HG02588 (cell line): ENCODE data around the gene ODAD3.
"Not testable (repeated sequence)": the region's sequence is repeated elsewhere in the genome, so short reads cannot be mapped to it uniquely, and the experiment has no call there.

Source experiments
- ATAC-seq: cut with Tn5 transposase; IDR thresholded peaks from one replicate; pipeline ENCODE4 v1.9.1; 2021; ENCODE audit warnings: mild to moderate bottlenecking, moderate library complexity; ENCODE audit not compliant: unreplicated experiment

ODAD3 gene

GRCh38 chr19:11445141-11445540, 10.2 kb upstream of the ODAD3 start:
- no peak for ATAC-seq

- ATAC-seq = no peak
Observed at GRCh38 chr19:11444059-11444458, 9.1 kb upstream of the ODAD3 start.

- no peak for ATAC-seq
Observed at GRCh38 chr19:11437955-11438354, 3.0 kb upstream of the ODAD3 start.

GRCh38 chr19:11435833-11436313, 952 bp upstream of the ODAD3 start:
- no peak for ATAC-seq

GRCh38 chr19:11434703-11435056, 241 bp downstream of the ODAD3 start:
- no peak for ATAC-seq

DNA sequence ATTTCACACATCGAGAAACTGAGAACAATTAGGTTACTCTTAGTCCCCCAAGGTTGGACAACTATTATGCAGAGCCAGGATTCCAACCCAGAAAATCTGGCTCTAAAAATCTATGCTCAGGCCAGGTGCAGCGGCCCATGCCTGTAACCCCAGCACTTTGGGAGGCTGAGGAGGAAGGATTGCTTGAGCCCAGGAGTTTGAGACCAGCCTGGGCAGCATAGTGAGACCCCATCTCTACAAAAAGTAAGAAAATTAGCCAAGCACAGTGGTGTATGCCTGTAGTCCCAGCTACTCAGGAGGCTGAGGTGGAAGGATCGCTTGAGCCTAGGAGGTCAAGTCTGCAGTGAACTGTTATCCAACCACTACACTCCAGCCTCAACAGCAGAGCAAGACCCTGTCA, 1.4 kb downstream of the ODAD3 start:
- ATAC-seq = not testable (repeated sequence)

- ATAC-seq = no peak
Observed at GRCh38 chr19:11426656-11427055, 8.3 kb downstream of the ODAD3 start.

DNA sequence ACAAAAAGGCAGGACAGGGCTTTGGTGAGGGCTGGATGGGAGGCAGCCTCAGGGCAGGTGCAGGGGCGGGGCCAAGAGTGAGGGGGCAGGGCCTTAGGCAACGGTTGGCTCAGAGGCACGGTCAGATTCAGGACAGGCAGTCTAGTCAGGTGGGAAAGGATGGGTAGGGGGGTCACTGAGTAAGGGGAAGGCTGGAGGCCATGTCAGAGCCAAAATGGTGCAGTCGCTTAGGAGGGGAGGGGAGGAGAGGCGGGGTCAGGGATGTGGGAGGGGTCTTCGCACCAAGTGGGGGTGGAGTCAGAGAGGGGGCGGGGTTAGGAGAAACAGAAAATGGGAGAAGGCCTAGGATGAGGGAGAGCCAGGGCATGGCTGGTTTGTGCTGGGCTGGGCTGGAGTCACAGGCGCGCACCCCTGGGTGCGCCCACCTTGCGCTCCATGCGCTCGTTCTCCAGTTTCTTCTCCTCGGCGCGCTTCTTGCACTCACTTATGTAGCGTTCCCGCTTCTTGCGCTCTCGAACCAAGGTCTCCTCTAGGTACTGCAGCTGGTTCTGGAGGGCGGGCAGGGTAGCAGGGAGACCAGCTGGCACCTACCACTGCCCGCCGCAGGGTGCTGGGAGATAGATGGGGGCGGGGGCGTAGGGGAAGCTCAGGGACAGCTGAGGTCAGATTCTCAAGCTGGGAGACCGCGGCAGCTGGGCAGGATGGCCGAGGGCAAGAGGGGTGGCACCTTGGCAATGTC, 9.0 kb downstream of the ODAD3 start:
- no peak for ATAC-seq

DNA sequence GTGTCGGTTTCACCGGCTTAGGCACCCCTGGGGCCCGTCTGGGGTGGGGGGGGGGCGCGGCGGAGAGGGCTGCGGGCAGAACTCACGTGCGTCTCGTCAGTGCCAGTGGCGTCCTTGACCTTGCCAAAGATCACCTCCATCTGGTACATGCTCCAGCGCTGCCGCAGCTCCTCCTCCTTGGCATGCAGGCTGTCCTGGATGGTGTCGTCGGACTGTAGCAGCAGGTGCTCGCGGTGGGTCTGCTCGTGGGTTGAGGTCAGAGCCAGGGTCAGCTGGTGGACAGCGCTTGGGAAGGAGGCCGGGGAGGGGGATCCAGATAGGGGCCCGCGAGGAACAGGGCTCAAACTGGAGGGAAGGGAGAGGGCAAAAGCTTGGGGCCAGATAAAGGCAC, 11.1 kb downstream of the ODAD3 start:
- no peak for ATAC-seq

DNA sequence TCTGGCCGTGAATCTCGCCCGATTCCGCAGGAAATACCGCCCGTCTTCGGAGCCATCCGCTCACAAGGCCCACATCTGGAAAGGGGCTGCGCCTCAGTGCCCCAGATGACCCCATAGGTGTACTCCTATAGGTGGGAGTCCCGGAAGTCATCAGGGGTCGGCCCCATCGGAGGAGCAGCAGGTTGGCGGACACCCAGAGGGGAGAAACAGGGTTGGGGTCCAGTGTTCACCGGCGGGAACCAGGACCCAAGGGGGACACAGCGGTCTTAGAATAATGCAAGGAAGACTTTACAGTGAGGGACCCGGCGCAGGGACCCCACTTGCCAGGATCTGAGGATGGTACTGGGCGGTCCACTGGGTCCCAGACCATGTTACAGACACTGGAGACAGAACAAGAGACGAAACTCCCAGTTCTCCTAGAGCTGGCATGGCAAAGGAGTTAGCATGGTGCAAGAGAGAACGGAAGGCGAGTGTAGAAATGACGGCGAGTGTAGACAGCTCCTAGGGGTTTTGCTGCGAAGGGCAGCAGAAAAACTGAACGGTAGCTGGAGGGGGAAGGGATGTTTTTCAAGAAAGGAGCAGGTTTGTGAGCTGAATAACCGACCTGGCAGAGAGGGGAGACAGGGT, 11.6 kb downstream of the ODAD3 start:
- no peak for ATAC-seq

DNA sequence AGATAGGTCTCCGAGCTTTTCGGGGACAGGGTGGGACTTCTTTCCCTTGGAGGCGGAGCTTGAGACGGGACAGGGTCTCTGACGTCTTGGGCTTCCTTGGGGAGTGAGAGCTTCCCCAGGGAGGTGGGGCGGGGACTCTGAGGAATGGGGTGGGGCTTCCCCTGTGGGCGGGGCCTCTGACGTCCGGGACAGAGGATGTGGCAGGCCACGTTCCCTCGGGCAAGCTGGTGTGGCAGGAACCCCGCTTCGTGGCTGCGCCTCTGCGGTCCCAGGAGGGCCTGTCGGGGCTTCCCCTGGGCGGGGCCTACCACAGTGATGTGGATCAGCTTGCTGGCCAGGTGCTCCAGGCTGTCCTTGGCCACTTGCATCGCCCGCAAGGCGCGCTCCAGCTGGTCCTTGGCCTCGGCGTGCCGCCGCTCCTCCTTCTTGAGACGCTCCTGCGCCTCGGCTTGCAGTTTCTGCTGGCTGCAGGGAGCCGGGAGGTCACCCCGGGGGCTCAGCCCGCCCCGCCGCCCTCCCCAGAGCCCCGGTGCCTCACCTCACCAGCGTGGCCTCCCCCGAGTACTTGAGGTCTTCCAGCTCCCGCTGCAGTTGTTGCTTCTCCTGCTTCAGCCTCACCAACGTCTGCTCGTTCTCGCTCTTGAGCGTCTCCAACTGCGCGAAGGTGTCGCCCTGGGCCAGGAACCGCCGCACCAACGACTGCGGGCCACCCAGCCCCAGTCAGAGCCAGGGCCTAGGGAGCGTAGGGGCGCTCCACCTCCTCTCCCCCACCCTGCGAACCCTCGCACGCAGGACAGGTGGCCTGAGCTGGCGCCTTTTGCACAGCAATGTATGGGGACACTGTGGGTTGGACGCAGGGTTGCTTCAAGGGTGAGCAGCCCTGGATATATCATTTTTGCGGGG, 12.5 kb downstream of the ODAD3 start:
- ATAC-seq = peak; percentile 53

- ATAC-seq = no peak
Observed at GRCh38 chr19:11421371-11422098, 13.4 kb downstream of the ODAD3 start.

DNA sequence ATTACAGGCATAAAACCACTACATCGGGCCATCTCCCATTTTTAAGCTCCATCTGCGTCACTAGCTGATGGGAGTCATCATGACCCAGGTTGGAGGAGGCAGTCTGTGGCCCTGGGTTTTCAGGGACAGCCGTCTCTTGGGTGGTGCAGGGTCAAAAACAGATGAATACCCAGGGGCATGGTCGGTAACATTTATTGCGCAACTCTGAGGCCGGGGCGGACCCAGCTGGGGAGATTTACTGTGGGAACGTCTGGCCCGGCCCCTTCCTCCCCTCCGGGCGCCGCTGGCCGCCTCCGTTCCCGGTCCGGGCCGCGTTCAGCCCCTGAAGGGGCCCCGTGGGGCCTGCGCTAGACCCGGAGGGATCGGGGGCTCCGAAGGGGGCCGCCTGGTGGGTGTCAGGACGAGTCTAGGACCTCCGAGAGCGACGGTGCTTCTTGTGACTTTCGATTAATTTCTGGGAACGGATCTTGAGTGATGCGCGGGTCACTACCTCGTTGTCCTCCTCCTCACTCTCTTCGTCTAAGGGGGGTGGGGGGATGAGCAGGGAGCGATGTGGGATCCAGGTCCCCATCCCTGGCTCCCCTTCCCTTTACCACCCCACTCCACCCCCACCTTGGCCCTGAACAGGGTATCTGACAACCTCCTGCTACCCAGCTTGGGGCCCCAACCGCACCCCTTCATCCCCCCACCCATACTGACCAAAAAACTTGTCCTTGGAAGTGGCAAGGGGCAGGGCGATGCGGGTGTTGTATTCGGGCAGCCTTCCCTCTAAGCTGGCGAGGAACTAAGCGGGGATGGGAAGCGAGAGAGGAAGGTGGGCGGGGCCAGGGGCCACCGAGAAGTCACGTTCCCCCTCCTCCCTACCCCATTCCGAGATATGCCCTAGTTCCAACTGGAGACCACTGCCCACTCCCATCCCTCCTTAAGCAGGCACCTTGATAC, 14.2 kb downstream of the ODAD3 start:
- no peak for ATAC-seq

DNA sequence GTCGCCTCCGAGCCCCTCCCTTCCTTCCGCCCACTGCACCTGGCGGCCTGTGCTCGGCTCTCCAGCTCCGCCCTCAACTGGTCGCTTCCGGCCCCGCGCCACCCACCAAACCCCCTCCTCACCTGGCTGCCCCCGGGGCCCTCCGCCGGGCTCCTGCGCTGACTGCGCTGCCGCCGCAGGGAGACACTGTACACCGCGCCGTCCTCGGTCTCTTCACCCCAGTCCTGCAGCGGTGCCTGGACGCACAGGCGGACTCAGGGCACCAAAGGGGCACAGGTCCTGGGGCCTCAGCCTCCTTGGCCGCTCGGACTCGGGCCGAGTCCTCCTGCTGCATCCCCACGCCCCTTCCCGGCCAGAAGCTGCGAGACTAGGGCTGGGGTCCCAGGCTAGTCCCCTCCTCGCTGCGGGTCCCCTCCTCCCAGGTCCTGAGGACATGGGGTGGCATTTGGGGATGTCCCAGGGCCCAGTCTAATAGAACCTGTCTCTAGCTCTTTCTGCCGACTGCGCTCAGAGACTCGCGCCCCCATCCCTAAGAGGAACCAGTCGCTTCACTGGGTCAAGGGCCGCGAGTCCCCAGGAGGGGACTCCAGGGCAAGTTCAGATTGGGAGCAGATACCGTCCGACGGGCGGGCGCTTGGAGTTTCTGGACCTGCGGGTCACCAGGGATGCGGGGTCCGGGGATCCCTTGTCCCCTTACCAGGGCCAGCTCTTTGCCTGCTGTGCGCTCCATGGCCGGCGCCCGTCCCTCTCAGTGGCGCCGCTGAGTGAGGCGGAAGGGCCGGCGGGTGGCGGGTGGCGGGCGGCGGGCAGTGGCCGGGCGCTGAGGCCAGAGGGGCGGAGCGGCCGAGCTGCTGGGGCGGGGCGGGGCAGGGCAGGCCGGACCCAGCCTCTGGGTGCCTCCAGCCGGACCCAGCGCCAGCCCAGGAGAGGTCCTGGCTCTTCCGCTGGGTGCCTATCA, 16.1 kb downstream of the ODAD3 start, which contains the start of gene RGL3:
RGL3 (minus strand) TSS at position 766 of the 958 bp plus-strand sequence; CDS start at position 730, 36 bp downstream.
- no peak for ATAC-seq

DNA sequence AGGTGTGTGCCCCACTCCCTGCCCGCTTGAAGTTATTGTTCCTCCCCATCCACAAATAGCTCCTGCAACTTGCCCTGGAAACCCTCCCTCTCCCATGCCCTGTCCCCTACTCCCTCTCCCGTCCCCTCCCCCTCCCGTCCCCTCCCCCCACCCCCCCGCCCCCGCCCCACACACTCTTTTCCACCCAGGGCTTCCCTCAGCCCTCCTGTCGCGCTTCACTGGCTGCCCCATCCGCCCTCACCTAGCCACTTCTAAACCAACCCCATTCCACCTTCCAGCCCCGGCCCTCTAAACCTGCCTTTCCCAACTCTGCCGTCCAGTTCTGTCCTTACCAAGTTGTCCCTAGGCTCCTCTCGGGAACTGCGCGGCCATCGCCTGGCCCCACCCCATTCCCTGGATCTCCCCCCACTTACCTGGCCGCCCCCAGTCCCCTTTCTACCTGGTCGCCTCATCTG, 16.8 kb downstream of the ODAD3 start:
- no peak for ATAC-seq

DNA sequence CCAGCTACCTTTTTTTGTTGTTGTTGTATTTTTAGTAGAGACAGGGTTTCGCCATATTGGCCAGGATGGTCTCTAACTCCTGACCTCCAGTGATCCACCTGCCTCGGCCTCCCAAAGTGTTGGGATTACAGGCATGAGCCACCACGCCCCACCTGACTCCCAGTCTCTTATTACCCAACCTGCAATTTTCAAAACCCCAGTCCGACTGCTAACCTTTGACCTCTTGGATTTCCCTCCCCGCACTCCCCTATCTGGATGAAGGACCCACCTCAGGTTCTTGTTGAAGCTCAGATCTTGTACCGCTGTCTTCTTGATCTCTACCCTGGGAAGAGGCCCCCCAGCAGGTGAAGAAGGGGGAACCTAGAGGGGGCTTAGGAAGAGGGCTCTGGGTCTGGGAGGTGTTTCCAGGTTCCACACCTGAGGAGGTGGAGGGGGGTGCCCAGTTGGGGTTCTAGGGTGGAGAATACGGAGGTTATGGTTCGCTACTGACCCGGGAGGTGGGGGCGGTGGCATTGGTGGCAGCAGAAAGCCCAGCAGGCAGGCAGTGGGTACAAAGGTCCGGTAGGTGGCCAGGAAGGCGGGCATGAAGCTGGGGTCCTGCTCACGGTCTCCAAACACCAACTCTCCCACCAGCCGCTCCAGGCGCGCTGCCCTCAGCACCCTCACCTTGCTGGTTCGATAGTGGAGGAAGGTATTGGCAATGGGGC, 18.4 kb downstream of the ODAD3 start:
- no peak for ATAC-seq

DNA sequence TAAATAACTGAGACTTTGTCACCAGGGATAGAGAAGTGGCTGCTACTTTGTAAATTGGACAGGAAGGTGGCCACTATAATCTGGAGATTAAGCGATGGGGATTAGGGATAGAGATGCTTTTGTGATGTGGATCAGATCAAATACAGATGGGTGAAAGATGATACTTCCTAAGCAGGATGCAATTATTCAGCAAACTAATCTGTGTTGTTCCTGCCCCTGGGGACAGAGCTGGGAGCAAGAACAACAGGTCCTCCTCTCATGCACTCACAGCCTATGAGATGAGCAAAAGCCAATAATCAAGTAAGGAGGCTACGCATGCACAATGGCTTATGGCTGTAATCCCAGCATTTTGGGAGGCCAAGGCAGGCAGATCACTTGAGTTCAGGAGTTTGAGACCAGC, 20.4 kb downstream of the ODAD3 start:
- no peak for ATAC-seq

DNA sequence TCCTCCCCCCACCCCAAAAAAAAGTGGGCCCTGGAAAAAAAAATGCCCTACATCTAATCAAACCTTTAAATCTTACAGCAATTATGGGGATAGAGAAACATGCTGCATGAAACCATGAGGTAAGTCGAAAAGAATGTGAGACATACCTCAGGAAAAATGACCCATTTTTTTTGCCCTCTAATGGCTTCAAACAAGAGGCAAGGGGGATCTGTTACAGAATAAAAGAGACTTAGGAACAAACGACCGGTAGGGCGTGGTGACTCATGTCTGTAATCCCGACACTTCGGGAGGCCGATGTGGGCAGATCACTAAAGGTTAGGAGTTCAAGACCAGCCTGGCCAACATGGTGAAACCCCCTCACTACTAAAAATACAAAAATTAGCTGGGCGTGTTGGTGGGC, 24.2 kb downstream of the ODAD3 start:
- ATAC-seq = no peak
